Endothelial cell of umbilical vein (primary cell): ENCODE results near the gene PRKAB2.

Experiments used
- EZH2 ChIP-seq: IDR thresholded peaks from 2 replicates; pipeline ENCODE4 v1.6.1; 2012; ENCODE audit warnings: borderline replicate concordance, low read depth, mild to moderate bottlenecking, moderate library complexity, low read length, inconsistent platforms; ENCODE audit not compliant: severe bottlenecking
- JUN ChIP-seq: IDR thresholded peaks from 2 replicates; pipeline ENCODE4 v1.6.1; 2011; ENCODE audit warnings: borderline replicate concordance, low read depth; ENCODE audit not compliant: insufficient read length, insufficient read depth
- POLR2A ChIP-seq: IDR thresholded peaks from 2 replicates; pipeline ENCODE4 v1.6.1; 2012; ENCODE audit warnings: low read depth, mild to moderate bottlenecking, control low read depth, low read length
- POLR2AphosphoS5 ChIP-seq: IDR thresholded peaks from 2 replicates; pipeline ENCODE4 v1.6.1; 2012; ENCODE audit warnings: low read depth, mild to moderate bottlenecking, control low read depth, low read length, moderate library complexity; ENCODE audit not compliant: insufficient read depth
- TF ChIP-seq, protein P1 (sequence below), 2 donors: IDR thresholded peaks; 1 replicate in 1 of 2; 2 replicates in 1 of 2; pipeline ENCODE4 v1.5.1; 2011; ENCODE audit warnings: low read length in 2 of 2, mild to moderate bottlenecking in 2 of 2, moderate library complexity in 2 of 2, control low read depth in 1 of 2, inconsistent platforms in 1 of 2, low read depth in 1 of 2; ENCODE audit not compliant: insufficient read depth in 1 of 2; ENCODE audit errors: extremely low read depth in 1 of 2
- TF ChIP-seq, protein P2 (sequence below): IDR thresholded peaks from 2 replicates; pipeline ENCODE4 v1.6.1; 2011; ENCODE audit not compliant: insufficient read depth, insufficient read length

DNA sequence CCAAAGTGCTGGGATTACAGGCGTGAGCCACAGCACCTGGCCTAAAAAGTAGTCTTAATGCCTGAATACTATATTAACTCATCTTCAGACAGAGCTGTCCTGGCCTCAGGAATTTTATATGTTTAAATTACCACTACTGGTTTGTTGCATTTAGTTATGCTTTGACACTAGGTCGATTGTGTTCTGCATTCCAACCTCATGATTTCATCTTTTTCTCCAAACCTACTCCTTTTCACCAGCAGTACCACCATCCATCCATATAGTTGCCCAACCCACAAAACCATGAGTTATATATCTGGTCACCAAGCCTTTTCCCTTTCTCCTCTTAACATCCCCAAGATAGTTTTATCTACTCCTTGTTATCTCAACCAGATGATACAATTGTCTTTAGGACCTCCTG, 30.3 kb upstream of the PRKAB2 start:
- TF ChIP-seq POLR2AphosphoS5 (no peak), EZH2 (no peak), JUN (no peak), POLR2A (no peak)
- TF ChIP-seq, protein P1, sequence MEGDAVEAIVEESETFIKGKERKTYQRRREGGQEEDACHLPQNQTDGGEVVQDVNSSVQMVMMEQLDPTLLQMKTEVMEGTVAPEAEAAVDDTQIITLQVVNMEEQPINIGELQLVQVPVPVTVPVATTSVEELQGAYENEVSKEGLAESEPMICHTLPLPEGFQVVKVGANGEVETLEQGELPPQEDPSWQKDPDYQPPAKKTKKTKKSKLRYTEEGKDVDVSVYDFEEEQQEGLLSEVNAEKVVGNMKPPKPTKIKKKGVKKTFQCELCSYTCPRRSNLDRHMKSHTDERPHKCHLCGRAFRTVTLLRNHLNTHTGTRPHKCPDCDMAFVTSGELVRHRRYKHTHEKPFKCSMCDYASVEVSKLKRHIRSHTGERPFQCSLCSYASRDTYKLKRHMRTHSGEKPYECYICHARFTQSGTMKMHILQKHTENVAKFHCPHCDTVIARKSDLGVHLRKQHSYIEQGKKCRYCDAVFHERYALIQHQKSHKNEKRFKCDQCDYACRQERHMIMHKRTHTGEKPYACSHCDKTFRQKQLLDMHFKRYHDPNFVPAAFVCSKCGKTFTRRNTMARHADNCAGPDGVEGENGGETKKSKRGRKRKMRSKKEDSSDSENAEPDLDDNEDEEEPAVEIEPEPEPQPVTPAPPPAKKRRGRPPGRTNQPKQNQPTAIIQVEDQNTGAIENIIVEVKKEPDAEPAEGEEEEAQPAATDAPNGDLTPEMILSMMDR (IDR thresholded peaks at IDR 0.05; ENCODE audit: extremely low read depth in 1 of 2, insufficient read depth in 1 of 2, low read depth in 1 of 2, low read length in 2 of 2): no peak
- TF ChIP-seq, protein P2, sequence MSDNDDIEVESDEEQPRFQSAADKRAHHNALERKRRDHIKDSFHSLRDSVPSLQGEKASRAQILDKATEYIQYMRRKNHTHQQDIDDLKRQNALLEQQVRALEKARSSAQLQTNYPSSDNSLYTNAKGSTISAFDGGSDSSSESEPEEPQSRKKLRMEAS: no peak
